ENCODE measurements around the gene HOXC5.
"Not testable (repeated sequence)": the region's sequence is repeated elsewhere in the genome, so short reads cannot be mapped to it uniquely, and the experiment has no call there.

- not testable (repeated sequence) for TF ChIP-seq CTCF, EP300, POLR2AphosphoS5, POLR2A (IDR thresholded peaks at IDR 0.05)
These were observed 45.0 kb downstream of the HOXC5 start for GRCh38 chr12:54077843-54078242.
